NAMALWA (cell line): Measurements from ENCODE around the gene GNG4.
"Not testable (repeated sequence)": the region's sequence is repeated elsewhere in the genome, so short reads cannot be mapped to it uniquely, and the experiment has no call there.

Experiments used
- DNase-seq: peaks from one replicate; pipeline ENCODE4 v3.0.0-alpha.2; 2015; ENCODE audit warnings: low spot score

The GNG4 gene

DNA sequence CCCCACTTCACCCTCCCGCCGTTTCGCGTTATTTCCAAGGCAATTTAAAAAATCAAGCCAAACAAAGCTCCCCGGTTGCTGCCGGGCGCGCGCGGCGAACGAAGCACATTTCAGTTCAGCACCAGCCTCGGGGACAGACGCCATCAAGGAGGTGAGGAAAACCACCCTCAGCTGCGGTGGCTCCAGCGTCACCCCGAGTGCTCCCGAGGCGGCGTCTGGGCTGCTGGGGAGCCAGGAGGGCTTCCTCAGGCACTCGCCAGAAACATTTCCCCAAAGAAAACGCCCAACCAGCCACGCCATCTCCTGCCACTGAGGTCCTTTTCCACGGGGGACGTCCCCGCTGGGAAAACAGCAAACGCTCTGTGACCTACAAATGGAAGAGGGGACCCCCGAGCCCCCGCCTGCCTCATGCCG is 623 bp downstream of the GNG4 start:
- DNase-seq = no peak

DNA sequence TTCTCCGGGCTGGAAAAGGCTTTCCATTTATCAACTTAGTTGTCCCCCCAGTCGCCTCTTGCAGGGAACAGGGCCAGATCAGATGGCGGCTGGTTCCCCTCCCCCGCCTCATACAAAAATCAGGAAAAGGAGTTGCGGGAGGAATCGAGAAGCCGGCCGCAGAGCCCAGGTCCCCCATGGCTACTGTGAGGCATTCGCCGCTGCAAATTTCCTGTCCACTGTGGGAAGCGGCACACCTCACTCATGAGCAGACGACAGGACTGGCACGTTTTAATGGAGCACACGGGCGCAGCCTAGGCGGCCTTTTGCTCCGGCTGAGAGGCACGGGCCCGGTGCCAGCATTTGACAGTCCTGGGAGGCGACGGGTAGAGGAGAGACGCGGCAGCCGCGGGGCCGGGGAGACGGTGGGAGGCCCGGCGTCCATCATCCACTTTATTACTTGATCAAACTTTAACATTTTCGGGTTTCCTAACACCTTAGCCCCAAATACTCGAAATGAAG is 1.1 kb downstream of the GNG4 start:
- DNase-seq = no peak

DNA sequence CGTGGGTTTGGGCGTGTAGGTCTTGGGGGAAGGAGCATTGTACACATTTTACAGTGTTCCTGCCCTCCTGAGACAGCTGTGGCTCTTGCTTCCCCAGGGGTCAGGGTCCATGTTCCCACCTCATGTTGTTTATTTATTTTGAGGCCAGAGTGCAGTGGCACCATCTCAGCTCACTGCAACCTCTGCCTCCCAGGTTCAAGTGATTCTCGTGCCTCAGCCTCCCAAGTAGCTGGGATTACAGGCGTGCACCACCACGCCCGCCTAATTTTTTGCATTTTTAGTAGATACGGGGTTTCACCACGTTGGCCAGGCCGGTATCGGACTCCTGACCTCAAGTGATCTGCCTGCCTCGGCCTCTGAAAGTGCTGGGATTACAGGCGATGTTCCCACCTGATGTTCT is 2.0 kb downstream of the GNG4 start:
- DNase-seq = not testable (repeated sequence)

DNA sequence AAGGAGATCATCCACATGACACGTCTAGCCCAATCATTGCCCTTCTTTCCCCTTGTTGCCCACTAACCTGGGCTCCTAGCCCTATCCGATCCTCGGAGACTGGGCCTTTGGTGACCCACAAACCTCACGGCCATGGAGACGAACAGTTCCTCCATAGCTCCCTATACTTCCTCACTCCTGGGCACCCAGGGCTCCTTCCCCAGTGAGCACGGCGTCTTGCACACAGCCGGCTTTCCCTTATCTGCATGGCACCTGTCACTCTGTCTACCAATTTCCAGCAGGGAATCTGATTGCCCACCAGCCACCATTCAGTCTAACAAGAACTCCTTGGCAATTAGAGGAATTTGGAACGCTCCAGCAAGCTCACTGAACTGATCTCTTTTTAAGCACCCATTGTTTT is 3.1 kb downstream of the GNG4 start:
- no peak for DNase-seq

DNA sequence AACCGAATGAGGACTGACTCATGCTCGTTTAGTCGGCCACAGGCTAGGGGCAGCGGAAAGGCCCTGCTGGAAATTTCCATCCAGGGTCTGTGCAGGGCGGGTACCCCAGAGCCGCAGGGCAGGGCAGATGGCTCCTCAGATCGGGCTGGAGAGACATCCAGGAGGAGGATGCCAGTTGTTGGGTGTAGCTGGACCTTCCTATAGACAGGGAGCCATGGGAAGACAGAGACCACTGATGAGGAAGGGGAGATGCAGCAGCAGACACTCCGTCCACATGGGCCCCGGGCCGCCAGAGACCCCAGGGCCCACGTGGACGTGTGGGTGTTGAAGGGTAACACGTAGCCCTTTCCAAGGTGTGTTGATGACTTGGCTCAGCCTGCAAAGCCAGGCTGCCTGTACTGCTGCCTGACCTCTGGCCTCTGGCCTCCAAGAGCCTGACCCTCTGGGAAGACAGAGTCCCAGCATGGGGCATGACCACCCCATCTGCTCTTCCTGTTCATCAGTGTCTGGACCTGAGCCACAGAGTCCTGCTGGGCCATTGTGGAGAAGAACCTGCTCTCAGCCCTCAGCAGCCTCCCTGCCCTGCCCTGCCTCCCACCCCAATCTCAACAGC is 4.8 kb downstream of the GNG4 start:
- DNase-seq = no peak

DNA sequence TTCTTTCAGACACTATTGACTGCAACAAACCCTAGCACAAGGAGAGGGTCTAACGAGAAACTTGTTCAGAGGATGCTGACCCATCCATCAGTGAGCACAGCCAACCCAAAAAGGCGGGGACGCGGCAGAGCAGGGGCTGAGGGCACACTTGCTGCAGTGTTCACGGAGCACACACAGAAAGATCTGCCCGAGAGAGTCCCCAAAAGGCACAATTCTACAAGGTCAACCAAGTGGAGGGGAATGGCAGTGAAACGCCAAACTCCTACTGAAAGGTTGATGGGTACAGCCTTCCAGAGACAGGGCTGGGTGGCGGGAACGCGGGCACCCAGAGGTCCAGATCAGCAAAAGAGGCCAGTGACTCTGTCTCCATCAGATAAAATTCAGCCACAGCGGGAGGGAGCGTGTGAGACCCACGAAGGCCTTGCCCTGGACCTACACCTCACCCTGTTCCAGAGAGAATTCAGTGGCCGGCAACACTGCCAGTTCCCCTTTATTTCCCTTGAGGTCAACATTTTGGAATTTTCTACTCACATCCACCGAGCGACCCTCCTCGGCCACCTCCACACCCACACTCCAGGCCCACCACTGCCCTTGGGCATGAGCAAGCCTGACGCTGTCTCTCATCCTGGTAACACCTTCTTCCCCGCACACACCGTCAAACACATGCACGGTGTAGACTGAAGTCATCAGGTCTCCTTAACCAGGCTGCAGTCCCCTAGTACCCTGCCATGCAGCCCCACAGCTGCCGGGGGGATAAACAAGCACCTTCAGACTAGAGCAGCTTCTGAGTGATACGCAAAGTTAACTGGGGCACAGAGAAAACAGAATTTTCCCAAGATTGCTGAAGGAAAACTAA is 5.5 kb downstream of the GNG4 start:
- no peak for DNase-seq

DNA sequence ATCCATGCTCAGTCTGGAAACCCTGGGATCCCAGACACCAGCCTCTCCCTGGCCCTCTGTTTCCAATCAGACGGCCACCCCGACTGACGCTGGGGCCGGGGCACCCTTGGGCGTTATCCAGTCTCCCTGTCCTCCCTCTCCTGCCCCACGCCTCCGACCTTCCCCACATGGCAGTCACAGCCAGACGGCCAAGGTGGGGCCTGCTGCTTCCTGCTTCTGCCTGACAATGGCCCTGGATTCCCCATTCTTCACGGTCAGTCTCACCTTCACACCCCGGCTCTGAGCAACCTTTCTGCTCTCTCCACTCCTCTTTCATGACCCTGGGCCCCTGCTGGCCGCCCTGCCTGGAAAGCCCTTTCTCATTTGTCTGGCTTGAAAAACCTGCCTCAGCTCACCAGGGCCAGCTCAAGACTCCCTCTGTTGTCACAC is 6.6 kb downstream of the GNG4 start:
- no peak for DNase-seq

DNA sequence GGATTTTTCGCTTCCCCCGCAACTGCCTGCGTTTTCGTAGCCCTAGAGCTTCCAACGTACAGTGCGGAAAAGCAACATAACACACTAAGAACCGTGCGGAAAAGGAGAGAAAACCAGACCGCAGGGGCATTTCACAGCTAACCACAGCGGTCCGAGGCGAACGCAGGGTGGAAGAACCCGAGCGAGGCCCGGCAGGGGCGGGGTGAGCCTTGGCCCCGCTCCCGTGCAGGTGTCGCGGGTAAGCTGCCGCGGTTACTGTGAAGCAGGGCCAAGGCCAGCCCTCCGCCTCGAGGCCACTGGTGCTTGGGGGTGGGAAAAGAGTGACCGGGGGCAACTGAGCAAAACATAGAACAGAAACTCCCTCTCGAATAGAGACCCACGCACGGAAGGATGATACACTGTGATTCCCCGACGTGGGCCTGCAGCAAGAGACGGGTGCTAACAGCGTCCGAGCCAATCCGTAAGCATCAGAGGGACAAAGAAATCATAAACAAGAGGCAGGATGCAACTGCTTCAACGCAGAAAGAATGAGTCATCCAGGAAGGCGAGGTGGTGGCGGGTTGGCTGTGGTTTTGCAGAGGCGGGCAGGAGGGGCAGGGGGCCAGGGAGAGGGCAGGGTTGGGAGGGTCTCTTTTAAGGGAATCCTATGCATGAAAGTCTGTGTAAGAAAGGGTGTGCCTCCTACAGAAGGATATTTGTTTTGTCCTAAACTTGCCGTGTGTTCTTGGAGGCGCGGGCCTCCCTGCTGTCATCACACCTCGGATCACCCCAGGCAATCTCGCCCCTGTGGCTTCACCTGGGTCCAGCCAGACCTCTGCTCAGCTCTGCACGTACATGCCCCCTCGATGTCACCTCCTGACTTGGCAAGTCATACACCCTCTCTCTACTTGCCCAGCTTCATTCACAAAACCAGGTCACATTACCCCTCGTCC is 7.3 kb downstream of the GNG4 start:
- DNase-seq = no peak

DNA sequence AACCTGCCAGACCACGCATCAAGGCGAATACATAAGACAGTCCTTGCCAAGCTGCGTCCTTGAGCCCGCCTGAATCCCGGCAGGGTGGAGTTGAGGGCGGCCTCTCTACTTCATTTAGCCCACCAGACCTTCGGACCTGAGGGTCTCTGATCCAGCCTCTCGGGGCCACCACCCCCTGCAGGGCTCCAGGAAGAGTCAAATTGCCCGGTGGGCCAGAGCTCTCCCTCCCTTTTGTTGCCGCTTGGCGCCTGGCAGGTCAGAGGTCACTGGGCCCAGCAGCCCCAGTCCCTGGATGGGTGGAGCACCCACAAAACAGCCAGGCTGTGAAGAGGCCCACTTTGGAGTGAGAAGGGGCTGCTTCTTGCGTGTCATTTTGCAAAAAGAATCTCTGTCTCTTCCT is 9.0 kb downstream of the GNG4 start:
- DNase-seq = no peak

DNA sequence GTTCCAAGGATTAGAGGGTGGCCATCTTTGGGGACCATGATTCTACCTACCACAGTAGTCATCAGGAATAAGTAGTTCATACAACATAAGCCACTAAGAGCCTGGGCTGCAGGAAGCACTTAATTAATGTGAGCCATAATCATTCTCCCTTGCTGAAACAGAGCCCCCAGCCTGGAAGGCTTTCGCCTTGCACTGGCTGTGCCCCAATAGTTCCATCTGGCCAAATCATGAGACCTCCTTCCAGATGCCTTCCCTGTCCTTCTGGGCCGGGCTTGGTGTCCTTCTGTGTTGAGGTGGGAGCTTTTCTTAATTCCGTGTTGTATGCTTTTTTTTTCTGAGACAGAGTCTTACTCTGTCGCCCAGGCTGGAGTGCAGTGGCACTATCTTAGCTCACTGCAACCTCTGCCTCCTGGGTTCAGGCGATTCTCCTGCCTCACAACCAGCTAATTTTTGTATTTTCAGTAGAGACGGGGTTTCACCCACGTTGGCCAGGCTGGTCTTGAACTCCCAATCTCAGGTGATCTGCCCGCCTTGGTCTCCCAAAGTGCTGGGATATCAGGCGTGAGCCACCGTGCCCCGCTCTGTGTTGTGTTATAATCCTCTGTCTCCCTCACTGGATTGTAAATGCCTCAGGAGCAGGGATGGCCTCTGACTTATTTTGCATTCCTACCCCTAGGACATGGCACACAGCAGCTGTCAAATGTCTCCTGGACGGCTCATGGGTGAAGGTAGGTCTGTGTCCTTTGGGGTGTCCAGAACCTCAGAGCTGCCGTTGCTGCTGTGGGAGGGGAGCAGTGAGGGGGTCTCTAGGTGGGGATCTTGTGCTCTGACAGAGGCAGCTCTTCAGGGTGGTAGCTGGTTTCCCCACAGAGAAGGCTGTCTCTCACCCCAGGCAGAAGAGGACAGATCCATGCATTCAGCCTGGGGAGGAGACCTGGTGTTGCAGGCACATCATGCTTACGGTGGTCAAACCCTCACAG is 10.1 kb downstream of the GNG4 start:
- no peak for DNase-seq

DNA sequence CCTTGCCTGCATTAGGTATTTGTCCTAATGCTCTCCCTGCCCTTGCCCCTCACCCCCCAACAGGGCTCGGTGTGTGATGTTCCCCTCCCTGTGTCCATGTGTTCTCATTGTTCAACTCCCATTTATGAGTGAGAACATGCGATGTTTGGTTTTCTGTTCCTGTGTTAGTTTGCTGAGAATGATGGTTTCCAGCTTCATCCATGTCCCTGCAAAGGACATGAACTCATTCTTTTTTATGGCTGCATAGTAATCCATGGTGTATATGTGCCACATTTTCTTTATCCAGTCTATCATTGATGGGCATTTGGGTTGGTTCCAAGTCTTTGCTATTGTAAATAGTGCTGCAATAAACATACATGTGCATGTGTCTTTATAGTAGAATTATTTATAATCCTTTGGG is 11.0 kb downstream of the GNG4 start:
- not testable (repeated sequence) for DNase-seq

DNA sequence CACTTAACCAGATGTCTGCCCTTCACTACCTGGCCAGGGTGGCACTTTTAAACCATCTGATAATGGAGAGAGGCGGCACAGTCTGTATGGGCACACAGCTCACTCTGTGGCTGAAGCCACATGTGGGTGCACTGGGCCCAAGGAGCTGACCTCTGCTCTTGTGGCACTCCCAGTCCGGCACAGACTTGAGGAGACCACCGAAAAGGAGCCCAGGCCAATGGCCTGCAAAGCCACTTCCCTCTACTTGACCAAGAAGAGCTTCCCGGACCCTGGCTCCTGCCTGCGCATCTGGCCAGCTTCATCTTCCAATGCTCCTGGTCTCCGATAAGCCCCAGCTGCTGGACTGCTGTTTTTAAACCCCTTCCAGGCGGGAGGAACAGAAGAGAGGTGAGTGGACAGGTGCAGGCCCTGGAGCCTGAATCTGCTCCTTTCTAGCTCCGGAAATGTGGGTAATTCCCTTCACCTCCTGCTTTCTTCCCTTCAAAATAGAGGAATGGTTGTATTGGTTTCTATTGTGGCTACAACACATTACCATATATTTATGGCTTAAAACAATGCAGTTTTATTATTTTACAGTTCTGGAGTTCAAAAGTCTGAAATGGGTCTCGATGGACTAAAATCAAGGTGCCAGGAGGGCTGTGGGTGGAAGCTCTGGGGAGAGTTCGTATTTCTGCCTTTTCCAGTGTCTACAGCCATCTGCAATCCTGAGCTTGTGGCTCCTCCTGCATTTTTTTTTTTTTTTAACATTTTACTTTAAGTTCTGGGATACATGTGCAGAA is 11.6 kb downstream of the GNG4 start:
- no peak for DNase-seq

DNA sequence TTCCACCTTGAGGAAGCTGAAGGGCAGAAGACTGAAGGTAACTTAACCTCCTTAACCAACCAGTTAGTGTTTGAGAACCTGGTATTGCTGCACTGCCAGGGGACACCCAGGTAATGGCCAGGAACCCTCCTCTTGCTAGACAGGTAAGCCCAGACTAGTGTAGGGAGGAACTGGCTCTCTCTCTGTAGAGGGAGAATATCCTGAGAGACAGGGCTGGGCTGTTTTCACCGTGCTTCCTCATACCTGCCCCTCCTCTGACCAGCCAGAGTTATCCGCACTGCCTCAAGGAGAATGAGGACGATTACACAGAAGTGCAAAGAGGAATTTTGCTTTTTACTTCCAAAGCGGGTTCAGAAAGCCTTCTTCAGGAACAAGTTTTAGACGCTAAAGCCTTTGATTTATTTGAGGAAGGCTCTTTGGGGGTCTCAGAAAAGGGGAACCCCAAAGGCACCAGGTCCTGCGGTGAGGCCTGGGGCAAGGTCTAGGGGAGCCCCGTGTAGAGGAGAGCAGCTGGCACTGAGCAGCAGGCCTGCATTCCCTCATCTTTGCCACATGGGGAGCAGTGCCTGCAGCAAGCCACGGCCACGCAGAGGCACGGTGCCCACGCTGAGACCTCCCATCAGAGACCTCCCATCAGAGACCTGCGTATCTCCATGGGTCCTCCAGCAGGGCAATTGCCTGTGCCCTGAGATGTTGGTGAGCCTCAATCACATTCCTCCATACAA is 13.5 kb downstream of the GNG4 start:
- peak; percentile 11 for DNase-seq

DNA sequence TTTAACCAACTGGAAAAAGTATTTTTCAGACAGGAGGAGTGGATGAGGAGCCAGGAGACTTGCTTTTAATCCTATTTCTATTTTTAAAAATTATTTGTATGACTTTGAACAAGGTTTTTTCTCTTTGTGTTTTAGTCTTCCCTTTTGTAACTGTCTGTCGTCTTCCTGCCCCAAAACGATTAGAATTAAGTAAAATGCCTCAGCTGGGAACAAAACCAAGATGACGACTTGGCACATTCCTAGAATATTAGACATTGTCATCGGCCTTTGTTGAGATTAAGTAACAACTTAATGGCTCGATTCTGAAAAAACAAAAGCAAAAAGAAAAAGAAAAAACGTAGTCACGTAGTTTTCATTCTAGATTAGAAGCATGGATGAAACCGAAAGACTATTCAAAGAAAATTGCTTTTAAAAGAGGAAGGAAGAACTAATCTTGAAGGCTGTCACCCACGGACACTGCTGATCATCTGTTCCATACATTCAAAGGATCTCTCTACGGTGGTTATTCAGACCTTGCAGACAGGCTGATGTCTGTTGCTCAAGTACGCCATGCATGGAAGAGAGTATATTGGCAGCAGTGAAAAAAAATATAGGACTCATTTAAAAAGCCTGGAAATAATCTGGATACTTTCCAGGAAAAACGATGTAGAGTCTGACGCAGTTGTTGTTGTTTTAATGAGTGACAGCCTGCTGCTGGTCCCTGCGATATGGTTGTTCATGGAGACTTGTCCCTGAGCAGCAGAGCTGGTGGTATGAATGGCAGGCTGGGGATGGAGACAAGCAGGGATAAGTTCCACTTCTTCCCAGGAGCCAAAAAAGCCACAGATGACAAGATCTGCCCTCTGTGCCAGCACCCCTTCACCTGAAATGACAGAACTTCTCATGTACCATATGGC is 16.8 kb downstream of the GNG4 start:
- no peak for DNase-seq

DNA sequence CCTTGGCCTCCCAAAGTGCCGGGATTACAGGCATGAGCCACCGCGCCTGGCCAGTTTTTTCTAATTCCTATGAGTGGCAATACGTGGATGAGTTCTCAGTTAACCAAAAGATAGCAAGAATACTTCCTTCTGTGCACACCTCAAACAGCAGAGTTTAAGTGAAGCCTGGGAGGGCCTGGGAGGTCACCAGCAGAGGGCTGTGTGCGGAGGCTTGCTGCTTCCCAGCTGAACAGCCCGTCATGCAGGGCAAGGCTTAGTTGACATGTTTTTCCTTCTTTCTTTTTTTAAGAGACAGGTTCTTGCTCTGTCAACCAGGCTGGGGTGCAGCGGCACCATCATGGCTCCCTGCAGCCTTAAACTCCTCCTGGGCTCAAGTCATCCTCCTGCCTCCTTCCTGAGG is 17.8 kb downstream of the GNG4 start:
- no peak for DNase-seq

DNA sequence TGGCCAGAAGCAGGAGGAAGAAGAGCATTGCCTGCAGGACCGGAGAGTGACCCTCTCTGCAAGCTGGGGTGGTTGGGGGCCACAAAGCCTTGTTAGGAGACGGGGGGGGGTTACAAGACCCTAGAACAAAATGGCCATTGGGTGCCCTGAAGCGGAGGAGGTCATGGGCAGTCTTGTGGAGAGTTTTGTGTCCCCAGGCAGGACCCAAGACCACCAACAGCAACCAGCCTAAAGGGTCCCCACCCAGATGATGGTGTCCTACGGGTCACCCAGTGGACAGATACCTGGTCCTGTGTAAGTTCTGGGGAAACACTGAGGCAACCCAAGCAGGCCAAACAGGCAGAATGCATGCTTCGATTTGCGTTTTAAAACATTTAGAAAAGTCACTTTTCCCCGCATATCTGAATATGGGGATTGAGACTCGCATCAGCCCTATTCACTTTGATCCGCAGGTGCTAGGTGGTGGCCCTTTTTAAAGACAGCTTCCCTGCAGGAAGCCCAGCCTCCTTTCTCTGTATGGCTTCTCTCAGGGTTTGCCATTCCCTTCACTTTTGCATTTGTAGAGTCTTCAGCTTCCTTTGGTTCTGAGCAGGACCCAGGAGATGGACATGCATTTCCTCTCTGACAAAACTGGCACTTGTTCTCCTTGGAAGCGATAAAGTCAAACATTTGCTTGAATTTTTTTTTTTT is 21.1 kb downstream of the GNG4 start:
- no peak for DNase-seq

DNA sequence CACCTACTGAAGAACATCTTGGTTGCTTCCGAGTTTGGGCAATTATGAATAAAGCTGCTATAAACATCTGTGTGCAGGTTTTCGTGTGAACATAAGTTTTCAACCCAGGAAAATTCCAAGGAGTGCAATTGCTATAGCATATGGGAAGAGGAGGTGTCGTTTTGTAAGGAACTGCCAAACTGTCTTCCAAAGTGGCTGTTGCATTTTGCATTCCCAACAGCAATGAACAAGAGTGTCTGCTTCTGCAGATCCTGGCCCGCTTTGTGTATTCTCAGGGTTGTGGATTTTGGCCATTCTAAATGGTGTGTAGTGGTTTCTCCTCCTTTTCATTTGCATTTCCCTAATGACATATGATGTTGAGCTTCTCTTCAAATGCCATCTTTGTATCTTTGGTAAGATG is 23.8 kb downstream of the GNG4 start:
- no peak for DNase-seq

DNA sequence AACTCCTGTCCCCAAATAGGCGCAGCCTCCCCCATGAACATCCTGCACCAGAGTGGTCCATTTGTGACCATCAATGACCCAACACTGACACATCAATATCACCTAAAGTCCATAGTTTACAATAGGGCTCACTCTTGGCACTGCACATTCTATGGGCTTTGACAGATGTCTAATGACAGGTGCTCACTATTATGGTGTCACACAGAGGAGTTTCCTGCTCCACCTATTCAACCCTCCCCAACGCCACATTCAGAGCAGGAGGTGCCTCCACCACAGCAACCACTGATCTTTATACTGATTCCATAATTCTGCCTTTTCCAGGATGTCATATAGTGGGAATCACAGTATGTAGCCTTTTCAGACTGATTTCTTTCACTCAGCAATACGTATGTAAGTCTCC is 24.2 kb downstream of the GNG4 start:
- DNase-seq = no peak
